ENCODE data around the gene FUT3.
A peak's percentile ranks its signal among the peaks of the same experiment; 100 is the strongest.
"Not testable (repeated sequence)": the region's sequence is repeated elsewhere in the genome, so short reads cannot be mapped to it uniquely, and the experiment has no call there.

Gene FUT3

GRCh38 chr19:5848621-5849020 is 2.6 kb downstream of the FUT3 start:
- DNase-seq (ENCODE audit: low read depth in 2 of 2): not testable (repeated sequence)

- not testable (repeated sequence) for DNase-seq (ENCODE audit: low read depth in 2 of 2)
These were observed 3.4 kb downstream of the FUT3 start for GRCh38 chr19:5847846-5848245.

GRCh38 chr19:5844456-5845433 is 6.5 kb downstream of the FUT3 start:
- DNase-seq (ENCODE audit: low read depth in 2 of 2): no peak

- DNase-seq (ENCODE audit: low read depth in 2 of 2): no peak
These were observed 7.8 kb downstream of the FUT3 start for GRCh38 chr19:5843295-5843927.

- DNase-seq (ENCODE audit: low read depth in 2 of 2): not testable (repeated sequence)
These were observed 9.5 kb downstream of the FUT3 start for GRCh38 chr19:5841735-5842111.

GRCh38 chr19:5839065-5840017 is 11.9 kb downstream of the FUT3 start, which contains the start of gene FUT6:
Gene FUT6 (minus strand): TSS chr19:5839702. CDS start chr19:5832567, 7,135 bp downstream.
- DNase-seq (ENCODE audit: low read depth in 2 of 2): no peak

GRCh38 chr19:5838353-5839064 is 12.7 kb downstream of the FUT3 start:
- no peak for DNase-seq (ENCODE audit: low read depth in 2 of 2)

- DNase-seq (ENCODE audit: low read depth in 2 of 2): no peak
These were observed 13.4 kb downstream of the FUT3 start for GRCh38 chr19:5837761-5838352.

GRCh38 chr19:5832527-5833216 is 18.6 kb downstream of the FUT3 start:
- DNase-seq (ENCODE audit: low read depth in 2 of 2): no peak

GRCh38 chr19:5832061-5832460 is 19.2 kb downstream of the FUT3 start:
- DNase-seq (ENCODE audit: low read depth in 2 of 2): no peak

GRCh38 chr19:5831159-5831558 is 20.1 kb downstream of the FUT3 start:
- DNase-seq (ENCODE audit: low read depth in 2 of 2): no peak

- no peak for DNase-seq (ENCODE audit: low read depth in 2 of 2)
These were observed 21.5 kb downstream of the FUT3 start for GRCh38 chr19:5829567-5830310.

- no peak for DNase-seq (ENCODE audit: low read depth in 2 of 2)
These were observed 22.3 kb downstream of the FUT3 start for GRCh38 chr19:5828661-5829566.

GRCh38 chr19:5827891-5828660 is 23.2 kb downstream of the FUT3 start:
- peak; percentile 84 to 92 for DNase-seq (ENCODE audit: low read depth in 2 of 2)

- no peak for DNase-seq (ENCODE audit: low read depth in 2 of 2)
These were observed 23.8 kb downstream of the FUT3 start for GRCh38 chr19:5827342-5827890.

GRCh38 chr19:5826531-5827341 is 24.5 kb downstream of the FUT3 start:
- DNase-seq (ENCODE audit: low read depth in 2 of 2): no peak

All from stimulated activated CD8-positive, alpha-beta memory T cell treated with anti-CD3 and anti-CD28 coated beads, Interleukin-2, amount 100 ng/mL, for 1 hour (primary cell).